Ureter (tissue), 1 donor: ENCODE data around the gene JMJD1C. TPM values are rescaled to one million over a fixed set of nuclear protein-coding genes. Genes with fewer than 3 reads are reported as not detected.
"Not testable (repeated sequence)": the region's sequence is repeated elsewhere in the genome, so short reads cannot be mapped to it uniquely, and the experiment has no call there.

Experiments
- DNase-seq: peaks from one replicate; pipeline ENCODE4 v3.0.0-alpha.2; 2020; ENCODE audit warnings: low spot score
- total RNA-seq: library from RNA; stranded (reverse); gene quantifications from one replicate; pipeline ENCODE4 v1.2.4, GENCODE V29; 2023
- donor health status: DM: yes; HTN: yes; CAD: no.

Gene JMJD1C
- total RNA-seq, 1 donor from 2014 or later, result 88.2 TPM

DNA sequence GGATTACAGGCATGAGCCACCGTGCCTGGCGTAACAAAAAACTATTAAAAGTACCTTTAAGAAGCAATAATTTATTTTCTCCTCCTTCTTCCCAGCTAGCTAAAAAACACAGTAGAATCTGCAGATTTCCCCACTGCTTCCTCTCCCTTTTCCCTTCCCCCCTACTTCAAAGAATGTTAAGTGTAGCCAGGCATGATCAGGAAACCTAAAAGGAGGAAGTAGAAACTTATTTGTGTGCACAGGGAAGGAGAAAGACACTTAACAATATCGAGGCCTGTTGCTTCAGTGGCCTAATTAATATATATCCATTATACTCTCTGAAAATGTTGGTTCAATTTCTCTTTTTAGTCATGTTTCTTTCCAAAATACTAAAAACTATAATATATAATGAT lies 204.9 kb downstream of the JMJD1C start:
- no peak for DNase-seq

DNA sequence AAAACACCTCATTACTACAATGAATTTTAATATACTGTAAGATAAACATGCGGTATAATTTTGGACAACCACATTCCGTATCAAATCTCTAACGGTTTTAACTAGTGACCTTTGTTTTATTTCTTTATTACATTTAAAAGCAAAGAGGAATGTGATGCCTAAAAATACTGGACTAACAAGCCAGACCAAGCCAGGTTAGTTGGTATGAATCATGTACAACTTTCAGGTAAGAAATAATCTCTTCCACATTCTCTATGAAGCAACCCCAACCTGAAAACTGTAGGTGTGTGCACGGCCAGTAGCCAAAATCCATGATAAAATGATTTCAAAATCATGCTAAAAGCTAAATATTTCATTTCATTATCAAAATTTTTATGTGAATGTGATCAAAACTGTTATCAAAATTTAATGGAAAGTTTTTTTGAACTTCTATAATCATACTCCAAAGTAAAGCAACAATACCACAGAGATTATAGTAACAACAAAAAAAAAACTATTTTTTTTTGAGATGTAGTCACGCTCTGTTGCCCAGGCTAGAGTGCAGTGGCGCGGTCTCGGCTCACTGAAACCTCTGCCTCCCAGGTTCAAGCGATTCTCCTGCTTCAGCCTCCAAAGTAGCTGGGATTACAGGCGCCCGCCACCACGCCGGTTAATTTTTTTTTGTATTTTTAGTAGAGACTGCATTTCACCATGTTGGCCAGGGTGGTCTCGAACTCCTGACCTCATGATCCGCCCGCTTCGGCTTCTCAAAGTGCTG lies 205.5 kb downstream of the JMJD1C start:
- no peak for DNase-seq

DNA sequence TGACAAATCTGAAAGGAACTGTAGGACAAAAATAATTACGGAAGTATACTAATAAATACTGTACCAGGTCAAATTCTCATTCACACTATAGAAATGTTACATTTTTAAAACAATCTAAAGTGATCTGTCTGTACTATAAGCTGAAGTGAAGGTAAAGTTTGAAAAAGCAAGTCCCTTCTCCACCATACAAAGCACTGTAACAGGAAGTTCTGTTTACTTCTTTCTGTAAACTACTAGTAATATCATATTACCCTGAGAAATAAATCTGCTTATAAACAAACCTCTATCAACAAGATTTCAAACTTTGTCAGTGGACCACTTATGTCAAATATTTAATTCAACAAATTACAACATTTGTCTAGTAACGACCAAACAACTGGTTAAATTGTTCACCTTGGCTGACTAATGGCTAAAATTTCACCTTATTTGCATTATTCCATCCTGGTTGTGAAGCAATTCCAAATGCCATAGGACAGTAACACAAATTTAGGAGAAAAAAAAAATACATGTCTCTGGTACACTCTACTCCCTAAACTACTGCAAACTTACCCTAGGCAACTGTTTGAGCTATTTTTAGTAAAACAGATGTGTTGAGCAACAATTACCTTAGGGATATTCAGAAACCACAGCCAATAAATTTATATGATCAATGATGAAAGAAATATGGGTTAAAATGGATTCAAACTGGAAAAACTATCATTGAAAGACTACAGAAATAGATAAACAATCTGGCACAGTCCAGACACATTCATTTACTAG lies 206.7 kb downstream of the JMJD1C start:
- DNase-seq, result no peak

GRCh38 chr10:63257778-63258177 lies 208.0 kb downstream of the JMJD1C start:
- no peak for DNase-seq

DNA sequence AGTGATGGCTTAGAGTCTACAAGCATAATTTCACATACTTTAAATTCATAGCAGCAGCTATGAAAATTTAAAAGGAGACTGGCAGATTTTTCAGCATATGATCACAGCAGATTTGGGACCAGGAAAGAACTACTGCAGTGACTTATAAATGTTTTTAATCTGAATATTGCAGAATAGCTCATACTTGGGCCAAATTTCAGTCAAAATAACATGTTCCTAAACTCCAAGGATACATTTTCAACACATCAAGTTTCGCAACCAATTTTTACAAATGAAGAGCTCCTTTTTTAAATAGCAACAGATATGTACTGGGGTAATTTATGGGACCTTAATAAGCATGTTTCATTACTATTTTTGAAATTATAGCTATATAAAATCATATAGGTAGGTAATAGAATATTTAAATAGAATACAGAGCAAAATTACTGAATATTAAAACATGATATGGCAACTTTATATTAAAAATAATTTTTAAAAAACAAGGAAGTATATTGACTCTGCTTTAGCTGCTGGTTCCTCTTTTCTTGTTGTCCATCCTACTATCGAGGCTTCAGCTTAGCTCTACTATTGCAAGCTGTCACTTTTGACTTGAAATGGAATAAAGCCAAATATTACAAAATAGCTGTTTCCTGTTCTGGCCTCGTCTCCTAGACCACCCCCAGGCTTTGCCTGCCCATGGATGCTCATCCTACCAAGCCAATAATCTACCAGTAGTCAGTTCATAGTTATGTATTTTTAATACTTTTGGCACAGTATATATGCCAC lies 209.6 kb downstream of the JMJD1C start:
- DNase-seq, result no peak

DNA sequence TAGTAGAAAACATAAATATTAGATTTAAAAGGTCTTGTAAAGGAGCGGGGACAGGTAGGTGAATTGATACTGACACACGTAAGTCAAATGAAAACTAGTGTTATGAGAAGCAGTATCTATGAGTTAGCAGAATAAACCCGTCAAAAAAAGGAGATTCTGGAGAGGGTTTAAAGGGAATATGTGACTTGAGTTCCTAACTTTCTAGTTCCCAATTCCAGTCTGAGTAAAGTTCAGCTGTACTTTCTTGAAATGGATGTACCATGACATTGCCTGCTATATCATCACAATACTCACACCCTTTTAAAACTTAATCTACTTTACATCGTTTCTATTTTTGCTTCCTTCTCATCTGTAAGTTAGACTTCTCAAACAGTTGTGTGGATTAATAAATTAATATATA lies 210.5 kb downstream of the JMJD1C start:
- DNase-seq, result no peak

- DNase-seq, result no peak
Observed at GRCh38 chr10:63253040-63253439, 212.7 kb downstream of the JMJD1C start.

DNA sequence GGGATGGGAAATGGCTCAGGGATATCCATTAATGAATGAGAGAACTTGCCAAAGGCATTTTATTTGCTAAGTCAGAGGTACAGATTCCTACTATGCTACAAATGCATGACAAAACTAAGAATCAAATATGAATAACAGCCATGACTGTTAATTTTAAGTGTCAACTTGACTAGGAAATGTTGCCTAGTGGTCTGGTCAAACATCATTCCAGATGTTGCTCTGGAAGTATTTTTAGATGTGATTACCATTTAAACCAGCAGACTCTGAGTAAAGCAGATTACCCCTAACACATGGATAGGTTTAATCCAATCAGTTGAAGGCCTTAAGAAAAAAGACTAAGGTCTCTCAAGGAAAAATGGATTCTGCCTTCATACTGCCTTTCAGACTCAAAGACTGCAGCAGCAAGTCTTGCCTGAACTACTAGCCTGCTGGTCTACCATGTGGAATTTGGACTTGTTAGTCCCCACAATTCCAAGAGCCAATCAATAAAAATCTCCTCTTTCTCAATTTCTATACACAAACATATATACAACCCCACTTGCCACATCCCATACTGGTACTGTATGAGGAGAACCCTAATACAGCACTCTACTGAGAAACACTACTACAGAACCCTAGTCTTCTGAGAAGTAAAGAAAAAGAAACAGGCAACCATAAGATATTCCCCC lies 213.5 kb downstream of the JMJD1C start:
- no peak for DNase-seq

GRCh38 chr10:63250032-63250431 lies 215.7 kb downstream of the JMJD1C start:
- no peak for DNase-seq

DNA sequence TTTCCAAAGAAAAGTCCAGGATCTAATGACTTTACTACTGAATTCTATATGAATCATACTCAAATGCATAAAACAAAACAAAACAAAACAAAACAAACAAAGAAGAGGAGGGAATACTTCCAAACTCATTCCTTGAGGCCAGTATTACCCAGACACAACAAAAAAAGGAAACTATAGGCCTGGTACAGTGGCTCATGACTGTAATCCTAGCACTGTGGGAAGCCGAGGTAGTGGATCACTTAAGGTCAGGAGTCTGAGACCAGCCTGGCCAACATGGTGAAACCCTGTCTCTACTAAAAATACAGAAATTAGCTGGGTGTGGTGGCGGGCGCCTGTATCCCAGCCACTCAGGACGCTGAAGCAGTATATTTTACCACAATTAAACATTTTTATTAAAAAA lies 218.0 kb downstream of the JMJD1C start:
- DNase-seq, result no peak

DNA sequence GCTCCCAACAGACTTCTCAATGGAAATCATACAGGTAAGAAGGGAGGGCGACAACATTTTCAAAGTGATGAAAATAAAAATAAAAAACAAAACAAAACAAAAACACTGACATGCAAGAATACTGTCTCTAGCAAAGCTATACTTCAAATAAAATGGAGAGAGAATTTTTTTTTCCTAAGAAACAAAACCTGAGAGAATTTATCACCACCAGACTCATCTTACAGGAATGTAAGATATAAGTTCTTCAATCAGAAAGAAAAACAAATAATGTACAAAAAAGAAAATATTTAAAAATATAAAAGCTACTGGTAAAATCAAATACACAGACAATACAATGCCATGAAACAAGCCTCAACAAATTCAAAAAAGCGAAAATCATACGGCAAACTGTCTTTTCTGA lies 219.4 kb downstream of the JMJD1C start:
- DNase-seq, result no peak

- DNase-seq, result no peak
Observed at GRCh38 chr10:63241841-63242281, 223.9 kb downstream of the JMJD1C start.

DNA sequence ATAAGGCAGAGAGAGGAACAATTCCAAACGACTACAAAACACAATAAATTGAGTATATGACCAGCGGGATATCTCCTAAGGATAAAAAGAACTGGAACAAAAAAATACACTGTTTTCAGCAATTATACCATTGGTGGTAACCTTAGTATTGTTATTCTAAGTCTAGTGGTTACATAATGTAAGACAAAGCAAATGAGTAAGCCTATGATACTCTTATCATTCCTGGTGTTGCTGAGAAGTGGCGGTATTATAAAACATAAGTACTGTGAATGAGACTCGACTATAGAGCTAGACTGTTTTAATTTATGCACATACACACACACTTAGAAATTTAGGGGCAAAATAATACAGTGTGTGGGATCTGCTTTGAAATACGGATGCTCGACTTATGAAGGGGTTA lies 225.0 kb downstream of the JMJD1C start:
- no peak for DNase-seq

DNA sequence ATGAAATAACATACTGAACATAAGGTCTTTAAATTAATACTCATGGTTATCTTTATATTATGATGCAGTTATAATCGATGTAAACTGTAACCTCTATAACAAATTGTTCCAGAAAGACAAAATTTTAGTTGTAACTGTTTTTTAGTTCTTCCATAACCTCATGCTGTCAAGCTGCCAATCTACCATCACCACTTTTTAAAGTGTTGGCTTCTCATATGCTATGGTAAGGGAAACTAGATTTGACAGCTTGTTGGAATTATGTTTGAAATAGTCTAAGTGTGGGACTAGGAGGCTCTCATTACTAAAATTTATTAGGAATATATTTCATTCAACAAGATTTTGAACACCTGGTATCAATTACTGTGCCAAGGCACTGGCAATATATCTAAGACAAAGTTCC lies 227.3 kb downstream of the JMJD1C start:
- no peak for DNase-seq

DNA sequence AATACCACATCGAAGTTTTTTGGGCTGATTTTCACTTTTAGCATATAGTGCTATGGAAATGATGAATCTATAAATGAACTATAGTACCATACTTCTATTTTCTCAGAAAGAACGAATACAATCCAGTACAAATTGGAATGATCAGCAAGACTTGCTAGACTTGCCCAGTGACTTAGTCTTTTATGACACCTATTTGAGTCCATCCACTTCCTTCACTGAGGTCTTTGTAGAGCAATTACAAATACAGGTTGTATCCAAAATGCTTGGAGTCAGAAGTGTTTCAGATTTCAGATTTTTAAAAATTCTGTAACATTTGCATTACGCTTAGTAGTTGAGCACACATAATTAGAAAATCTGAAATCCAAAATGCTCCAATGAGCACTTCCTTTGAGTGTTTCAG lies 228.4 kb downstream of the JMJD1C start:
- no peak for DNase-seq

DNA sequence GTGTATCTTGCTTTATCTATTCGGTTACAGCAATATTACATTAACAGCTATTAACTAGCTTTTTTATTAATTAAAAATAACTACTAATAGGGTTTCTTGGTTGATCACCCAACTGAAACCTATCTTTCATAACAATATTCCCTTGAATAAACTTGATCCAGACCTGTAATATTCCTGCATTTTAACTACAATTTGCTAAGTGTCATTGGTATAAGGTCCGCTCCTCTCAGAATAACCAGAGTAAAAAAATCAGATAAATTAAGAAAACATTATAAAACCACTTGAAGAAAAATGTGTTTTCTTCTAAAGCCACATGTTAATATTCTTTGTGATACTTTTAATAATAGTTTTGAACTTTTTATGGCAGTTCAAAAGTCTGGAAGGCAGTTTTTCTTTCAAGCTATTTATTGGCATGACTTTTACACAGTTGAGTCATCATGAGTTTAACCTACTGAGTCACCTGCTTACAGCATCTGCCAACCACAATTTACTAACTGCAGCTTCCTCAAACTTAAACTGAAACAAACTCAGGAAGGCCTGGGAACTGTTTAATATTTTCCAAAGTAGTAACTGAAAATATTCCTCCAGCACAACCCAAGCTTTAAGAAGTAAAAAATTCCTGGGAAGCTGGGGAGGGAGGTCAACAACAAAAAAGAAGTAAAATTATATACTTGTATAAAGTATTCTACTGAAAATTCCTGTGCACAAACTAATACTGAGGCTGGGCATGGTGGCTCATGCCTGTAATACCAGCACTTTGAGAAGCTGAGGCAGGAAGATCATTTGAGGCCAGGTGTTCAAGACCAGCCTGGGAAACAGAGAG lies 229.5 kb downstream of the JMJD1C start:
- no peak for DNase-seq

DNA sequence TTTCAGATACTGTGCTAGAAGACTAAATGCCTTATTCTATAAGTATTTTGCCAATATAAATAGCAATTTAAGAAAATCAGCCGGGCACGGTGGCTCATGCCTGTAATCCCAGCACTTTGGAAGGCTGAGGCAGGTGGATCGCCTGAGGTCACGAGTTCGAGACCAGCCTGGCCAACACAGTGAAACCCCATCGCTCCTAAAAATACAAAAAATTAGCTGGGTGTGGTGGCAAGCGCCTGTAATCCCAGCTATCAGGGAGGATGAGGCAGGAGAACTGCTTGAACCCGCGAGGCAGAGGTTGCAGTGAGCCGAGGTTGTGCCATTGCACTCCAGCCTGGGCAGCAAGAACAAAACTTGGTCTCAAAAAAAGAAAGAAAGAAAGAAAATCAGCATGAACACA lies 230.6 kb downstream of the JMJD1C start:
- not testable (repeated sequence) for DNase-seq

GRCh38 chr10:63229161-63229560 lies 236.6 kb downstream of the JMJD1C start:
- no peak for DNase-seq

DNA sequence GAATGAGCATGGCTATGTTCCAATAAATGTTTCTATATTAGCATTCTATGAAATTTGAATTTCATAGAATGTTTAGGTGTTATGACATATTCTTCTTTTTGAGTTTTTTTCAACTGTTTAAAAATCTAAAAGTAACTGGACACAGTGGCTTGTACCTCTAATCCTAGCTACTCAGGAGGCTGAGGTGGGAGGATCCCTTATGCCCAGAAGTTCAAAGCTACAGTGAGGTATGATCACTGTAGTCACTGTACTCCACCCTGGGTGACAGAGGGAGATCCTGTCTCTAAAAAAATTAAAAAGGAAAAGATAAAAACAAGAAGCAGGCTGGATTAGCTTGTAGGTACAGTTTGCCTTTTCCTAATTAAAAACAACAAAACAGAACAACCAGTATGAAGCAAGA lies 237.5 kb downstream of the JMJD1C start:
- no peak for DNase-seq

GRCh38 chr10:63227207-63227895 lies 238.4 kb downstream of the JMJD1C start:
- no peak for DNase-seq

GRCh38 chr10:63224241-63224640 lies 241.5 kb downstream of the JMJD1C start:
- no peak for DNase-seq
